GM19238 (cell line): ENCODE results near the gene MESP2.

ENCODE experiments used
- DNase-seq: peaks from one replicate; pipeline ENCODE4 v3.0.0; 2011; ENCODE audit warnings: low spot score; ENCODE audit not compliant: insufficient read length

The MESP2 gene

GRCh38 chr15:89812847-89813320 is 36.8 kb downstream of the MESP2 start:
- DNase-seq: no peak

GRCh38 chr15:89813381-89814111 is 37.4 kb downstream of the MESP2 start:
- no peak for DNase-seq

DNA sequence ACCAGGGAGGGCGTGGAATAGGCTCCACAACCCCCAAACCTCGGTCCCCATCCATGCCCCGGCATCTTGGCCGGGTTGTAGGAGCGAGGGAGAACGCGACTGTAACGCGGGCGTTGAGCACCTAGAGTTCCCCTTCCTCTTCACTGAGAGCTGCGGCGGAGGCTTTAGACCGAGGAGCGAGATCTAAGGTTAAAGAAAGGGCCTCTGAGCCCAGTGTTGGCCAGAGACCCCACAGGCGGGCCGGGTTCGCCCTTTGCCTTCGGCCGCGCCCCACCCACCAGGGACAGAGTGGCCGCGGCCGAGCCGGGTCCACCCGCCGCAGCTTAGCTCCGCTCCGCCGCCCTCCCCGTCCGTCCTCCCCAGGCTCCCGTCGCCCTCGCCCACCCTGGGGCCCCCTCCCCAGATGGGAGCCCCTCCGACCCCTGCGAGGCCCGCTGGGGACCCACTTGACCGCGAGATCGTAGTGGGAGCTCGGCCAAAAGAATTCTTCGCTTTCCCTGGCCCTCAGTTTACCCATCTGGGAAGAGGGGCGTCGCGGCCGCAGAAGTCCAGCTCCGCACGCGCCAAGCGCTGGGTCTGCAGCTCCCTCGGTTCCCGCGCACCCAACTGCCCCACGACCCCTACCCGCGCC is 38.1 kb downstream of the MESP2 start:
- no peak for DNase-seq

- DNase-seq: no peak
Observed at GRCh38 chr15:89815769-89816168, 39.6 kb downstream of the MESP2 start.

DNA sequence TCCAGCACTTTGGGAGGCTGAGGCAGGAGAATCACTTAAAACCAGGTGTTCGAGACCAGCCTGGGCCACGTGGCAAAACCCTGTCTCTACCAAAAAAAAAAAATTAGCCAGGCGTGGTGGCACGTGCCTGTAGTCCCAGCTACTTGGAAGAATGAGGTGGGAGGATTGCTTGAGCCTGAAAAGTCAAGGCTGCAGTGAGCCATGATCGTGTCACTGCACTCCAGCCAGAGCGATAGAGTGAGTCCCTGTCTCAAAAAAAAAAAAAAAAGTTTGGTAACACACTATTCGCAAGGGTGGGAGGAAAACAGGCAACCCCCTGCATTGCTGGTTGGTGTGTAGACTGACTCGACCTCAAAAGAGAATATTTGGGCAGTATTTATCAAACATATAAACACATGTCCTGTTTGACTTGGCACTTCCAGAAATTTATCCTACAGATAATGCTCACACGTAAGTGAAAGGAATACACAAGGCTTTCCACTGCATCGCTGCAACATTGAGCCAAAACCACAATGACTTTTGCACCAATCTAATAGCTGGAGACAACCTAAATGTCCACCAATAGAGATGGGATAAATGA is 41.7 kb downstream of the MESP2 start:
- no peak for DNase-seq

DNA sequence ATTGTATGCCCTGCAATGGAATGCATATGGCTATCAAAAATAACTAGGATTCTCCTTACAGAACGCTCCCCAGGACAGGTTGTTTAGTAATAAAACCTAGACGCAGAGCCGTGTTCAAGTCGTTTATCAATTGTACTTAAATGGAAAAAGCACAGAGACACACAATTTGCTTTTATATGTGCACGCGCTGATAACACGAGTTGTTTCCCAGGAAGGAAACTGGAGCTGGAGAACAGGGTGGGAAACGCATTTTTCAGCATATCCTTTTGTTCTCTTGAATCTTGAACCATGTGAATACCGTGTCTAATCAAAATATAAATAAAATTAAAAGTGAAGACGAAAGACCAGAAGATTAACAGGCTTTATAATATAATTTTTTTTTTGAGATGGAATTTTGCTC is 42.2 kb downstream of the MESP2 start:
- DNase-seq: no peak

DNA sequence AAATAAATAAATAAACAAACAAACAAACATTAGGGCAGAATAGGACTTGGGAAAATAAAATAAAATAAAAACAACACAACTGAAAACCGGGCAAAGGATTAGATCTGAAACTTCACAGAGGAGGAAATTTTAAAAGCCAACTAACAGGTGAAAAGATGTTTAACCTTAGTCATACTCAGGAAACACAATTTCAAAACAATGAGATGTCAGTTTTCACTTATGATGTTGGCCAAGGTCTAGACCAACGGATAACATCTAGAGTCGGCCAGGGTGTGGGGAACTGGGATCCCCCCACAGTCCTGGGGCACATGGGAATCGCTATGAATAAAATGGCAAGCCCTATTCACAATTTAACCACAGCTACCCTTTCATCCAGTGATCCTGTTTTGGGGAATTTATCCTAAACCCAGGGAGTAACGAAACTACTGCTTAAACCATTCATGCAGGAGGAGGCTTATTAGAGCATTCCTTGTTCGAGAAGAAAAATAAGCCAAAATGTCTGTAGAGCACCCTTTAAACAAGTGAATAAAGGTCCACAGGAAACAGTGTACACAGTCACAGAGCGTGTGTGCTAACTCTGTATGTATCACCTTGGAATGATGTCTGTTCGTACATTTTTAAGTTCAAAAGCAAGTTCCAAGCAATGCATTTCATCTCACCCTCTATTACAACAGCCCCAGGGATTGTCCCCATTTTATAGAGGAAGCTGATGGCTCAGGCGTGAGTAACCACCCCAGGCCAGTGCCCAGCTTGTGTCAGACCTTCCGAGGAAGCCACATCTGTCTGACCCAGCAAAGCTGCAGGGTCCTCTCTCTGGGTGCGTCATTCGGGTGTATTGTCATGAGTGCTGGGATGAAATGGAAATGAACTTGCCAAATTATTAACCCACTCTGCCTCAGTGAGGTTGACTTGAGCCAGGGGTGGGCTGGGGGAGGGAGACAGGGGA is 44.8 kb downstream of the MESP2 start:
- DNase-seq: no peak

DNA sequence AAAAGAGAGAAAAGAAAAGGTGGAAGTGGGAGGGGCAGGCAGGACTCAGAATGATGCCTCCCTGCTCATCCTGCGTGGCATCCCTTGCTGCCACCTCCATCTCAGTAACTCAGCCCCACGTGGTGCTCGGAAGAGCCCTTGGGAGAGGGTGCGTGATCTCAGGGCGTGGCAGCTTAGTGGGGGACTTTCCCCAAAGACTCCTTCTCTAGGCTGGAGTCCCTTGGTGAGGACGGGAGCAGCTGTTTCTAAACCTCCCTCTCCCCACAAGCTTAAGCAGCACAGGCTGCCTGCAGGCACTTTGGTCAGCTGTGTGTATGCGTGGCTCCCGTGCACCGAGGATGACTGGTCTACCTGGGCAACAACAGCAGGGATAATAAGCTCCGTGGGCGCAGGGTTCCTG is 45.9 kb downstream of the MESP2 start:
- no peak for DNase-seq

GRCh38 chr15:89822611-89822950 is 46.4 kb downstream of the MESP2 start:
- DNase-seq: no peak

DNA sequence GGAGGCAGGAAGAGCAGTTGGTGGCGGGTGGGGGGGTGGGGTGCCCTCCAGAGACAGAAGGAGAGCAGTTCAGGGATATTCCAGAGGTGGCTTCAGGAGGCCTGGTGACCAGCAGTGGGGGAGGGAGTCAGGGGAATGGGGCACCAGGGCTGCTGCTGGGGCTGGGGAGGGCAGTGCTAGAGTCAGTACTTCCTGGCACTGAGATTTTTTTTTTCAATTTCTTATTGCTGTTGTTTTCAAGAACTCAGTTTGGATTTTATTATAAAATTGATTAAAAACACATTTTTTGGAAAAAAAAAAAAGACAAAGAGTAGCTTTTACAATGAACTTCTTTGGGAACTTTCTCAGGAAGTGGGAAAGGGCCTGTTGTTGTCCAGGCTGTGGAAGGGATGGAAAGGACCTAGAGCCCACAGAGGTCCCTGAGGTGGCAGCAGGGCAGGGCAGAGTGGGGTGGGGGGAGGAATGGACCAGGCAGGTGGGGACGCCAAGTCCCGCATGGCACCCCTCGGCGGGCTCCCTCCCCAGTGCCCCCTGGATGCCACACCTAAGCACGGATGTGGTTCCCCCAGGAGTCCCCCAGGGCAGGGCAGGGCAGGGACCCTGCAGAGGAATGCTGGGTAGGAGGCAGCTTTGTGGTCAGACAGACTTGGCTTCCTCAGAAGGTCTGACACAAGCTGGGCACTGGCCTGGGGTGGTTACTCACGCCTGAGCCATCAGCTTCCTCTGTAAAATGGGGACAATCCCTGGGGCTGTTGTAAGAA is 47.0 kb downstream of the MESP2 start:
- no peak for DNase-seq

DNA sequence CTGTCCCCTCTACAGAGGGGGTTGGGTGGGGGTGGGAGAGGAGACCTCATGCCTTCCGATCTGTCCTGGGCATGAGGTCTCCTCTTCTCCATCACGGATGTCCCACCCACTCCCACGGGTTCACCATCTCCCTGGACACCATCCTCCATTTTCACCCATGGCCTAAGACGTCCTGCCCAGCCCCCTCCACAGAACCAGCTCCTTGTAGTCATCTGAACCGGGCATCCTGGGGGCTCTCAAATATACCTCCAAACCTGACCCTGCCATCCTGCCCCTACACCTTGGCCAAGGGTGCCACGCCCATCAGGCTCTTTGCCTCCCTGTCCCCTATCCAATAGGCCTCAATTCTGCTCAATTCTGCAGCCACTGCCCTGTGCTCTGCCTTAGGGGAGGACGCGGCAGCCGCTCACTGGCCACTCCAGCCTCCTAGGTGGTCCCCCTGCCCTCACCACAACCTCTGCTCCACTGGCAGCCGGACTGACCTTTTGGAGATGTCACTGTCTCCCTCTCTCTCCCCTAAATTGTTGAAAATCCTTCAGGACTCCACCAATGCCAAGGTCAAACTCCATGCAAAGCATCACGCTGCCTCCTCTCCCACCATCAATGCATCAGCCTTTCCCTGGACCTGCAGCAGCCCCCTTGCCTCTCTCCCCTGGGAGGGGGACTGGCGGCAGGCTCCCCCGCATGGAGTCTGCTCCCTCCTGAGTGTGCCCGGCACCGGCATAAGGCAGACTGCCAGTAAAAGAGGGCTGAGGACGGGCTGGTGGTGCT is 47.9 kb downstream of the MESP2 start:
- no peak for DNase-seq

DNA sequence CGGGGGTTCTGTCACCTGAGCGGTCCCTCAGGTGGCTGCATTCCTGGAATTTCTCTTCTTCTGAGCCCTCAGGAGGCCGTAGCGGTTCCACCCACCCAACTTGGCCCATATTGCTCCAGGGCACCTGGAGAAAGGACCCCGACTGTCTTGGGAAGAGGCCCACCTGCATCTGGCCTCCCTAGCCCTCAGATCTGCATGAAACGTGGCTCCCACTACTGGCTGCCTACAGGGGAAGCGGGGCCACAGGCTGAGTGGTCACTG is 48.4 kb downstream of the MESP2 start:
- DNase-seq: no peak

DNA sequence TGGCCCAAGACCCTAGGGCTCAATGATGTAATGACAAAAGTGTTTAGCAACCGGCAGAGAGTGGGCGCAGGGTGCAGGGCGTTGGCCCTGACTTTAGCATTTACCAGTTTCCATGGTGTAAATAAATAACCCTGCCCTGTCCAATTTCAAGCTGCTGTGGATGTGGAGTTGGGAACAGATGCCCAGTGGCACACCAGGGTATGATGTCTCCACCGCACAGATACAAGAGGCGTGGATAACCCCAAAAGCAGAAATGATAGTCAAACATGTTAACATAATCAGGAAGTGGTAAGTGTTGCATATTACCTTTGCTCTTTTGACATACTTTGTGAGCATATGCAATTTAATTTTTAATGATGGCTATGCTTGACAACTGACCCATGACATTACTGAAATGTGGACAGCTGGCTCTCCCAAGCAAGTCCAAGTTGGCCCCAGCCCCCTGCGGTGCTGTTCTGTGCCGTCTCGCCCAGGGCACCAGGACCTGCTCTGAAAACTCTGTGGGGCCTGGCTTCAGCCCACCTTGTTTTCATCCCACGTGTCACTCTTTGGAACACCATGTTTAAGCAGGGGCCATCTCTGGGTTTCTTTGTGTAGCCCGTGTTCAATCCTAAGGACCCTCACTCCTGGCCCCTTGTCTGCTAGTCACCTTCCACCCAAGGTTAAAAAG is 49.3 kb downstream of the MESP2 start:
- DNase-seq: no peak

DNA sequence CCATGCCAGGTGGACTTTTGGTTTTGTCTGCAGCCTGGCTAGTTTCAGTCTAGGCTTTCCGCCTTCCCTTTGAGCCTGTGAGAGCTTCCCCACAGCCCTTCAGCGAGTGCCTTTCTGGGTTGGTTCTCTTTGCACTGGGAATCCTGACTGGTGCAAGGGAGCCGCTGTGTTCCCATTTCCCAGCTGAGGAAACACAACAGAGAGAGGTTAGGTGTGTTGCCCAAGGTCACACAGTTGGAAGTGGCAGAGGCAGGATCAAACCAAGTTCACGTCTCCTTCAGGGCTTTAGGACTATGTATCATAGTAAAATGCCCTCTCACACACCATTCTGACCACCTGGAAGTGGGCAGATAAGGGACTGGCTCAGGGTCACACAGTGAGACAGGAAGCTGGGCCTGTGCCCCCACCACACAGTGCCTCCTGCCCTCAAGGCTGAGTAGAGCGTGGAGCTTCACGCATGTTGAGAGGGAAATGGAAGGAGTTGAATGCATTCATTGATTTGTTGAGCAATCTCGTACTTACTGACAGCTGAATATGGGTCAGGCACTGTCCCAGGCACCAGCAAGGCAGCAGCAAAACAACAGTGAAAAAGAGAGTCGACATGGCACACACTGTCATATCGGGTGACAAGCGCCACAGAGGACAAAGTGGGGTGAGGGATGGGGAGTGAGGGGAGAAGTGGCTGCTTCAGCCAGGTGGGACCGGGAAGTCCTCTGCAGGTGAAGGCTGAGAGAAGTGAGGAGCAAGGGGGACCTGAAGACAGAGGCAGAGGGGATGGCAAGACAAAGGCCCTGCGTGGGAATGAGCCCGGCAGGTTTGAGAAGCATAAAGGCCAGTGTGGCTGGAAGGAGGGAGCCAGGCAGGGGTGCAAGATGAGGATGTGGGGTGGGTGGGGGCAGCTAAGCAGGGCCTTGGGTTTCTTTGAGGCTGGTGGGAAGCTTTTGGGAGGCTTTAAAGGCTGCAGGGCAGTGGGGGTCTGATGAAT is 50.8 kb downstream of the MESP2 start:
- DNase-seq: no peak

- DNase-seq: no peak
Observed at GRCh38 chr15:89827829-89828228, 51.7 kb downstream of the MESP2 start.
